ENCODE results near the gene PRTFDC1. TPM values are rescaled to one million over a fixed set of nuclear protein-coding genes. Genes with fewer than 3 reads are reported as not detected.

Gene PRTFDC1
- total and polyA plus RNA-seq, 2 donors (not counting 3 experiments of a cell fraction or from before 2014, with no cell fraction given): 22.0 to 27.0 TPM

DNA sequence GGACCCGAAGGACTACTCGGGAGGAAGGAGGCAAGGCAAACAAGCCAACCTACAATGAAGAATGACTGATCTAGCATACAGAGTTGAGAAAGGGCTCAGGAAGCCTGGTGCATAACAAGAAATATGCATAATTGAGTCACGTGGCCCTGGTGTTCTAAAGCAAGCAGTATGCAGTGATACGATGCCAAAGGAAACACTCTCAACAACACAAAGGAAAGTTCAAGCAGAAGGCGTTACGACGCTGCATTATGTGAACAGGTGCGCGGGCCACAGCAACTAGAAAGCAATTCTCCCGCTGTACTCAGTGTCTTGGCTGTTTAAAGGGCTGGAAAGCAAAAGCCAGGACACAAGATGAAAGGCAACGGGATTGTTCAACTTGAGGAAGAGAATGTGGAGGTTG, 100.8 kb downstream of the PRTFDC1 start:
- FAIRE-seq: peak; percentile 91
- peak overlapping the region; percentile 6 for H3K4me2 ChIP-seq (ENCODE audit: insufficient read depth, low read length)
- H3K79me2 ChIP-seq (ENCODE audit: control insufficient read depth, insufficient read depth, low read length): no peaks in the 10 kb centered on the region
- H3K36me3 ChIP-seq (ENCODE audit: control insufficient read depth in 2 of 2, extremely low read depth in 1 of 2, insufficient read depth in 2 of 2, low read length in 2 of 2): no peaks in the 10 kb centered on the region
- H3K9me3 ChIP-seq (replicated peaks; ENCODE audit: control insufficient read depth, insufficient read depth, low read length): no peaks in the 10 kb centered on the region
- POLR2A ChIA-PET: no interaction called here
- H3K27ac ChIP-seq (ENCODE audit: insufficient read depth, low read depth, low read length): peak overlapping the region; percentile 37
- no peak overlapping the region for H3K4me3 ChIP-seq (replicated peaks in 1 of 3; ENCODE audit: insufficient read depth in 1 of 3, low read depth in 1 of 3, low read length in 3 of 3)
- CTCF ChIA-PET: no interaction called here
- BruUV-seq (replicated peaks): no TSS peak
- H3K4me1 ChIP-seq (ENCODE audit: control insufficient read depth, extremely low read depth, insufficient read depth, low read length): peaks cover 30% of the 10 kb centered on the region
- H3K9me1 ChIP-seq (replicated peaks; ENCODE audit: control insufficient read depth, extremely low read depth, insufficient read depth, low read length): no peaks in the 10 kb centered on the region
- intact Hi-C loops (cut with micrococcal nuclease): loop anchor here (1.0 to 5.0 kb wide), 4 partner anchors 41 to 171 kb away; no protein-coding TSS in a partner anchor
- H4K20me1 ChIP-seq (replicated peaks; ENCODE audit: control insufficient read depth, extremely low read depth, insufficient read depth, low read length): no peaks in the 10 kb centered on the region
- H3K27me3 ChIP-seq (ENCODE audit: control insufficient read depth in 2 of 2, insufficient read depth in 2 of 2, low read length in 2 of 2): no peaks in the 10 kb centered on the region
- no peak overlapping the region for H3K9ac ChIP-seq (replicated peaks; ENCODE audit: extremely low read depth, insufficient read depth, low read length)
- no peak for TF ChIP-seq POLR2A (IDR thresholded peaks at IDR 0.05; ENCODE audit: low read depth, low read length)
- no peak for TF ChIP-seq EZH2 (IDR thresholded peaks at IDR 0.05; ENCODE audit: borderline replicate concordance, low read depth, low read length, severe bottlenecking)
- TF ChIP-seq, protein P1, sequence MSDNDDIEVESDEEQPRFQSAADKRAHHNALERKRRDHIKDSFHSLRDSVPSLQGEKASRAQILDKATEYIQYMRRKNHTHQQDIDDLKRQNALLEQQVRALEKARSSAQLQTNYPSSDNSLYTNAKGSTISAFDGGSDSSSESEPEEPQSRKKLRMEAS (IDR thresholded peaks at IDR 0.05; ENCODE audit: insufficient read depth, insufficient read length): peak; percentile 95
- dilution Hi-C loops (cut with MboI; ENCODE audit: extremely low pct_ligation_motif_present, low sequenced_read_pairs): no loop called here
- peak; percentile 96 for DNase-seq (ENCODE audit: low read depth, low spot score)
- H2AFZ ChIP-seq (ENCODE audit: low read depth, low read length): peak overlapping the region; percentile 16

DNA sequence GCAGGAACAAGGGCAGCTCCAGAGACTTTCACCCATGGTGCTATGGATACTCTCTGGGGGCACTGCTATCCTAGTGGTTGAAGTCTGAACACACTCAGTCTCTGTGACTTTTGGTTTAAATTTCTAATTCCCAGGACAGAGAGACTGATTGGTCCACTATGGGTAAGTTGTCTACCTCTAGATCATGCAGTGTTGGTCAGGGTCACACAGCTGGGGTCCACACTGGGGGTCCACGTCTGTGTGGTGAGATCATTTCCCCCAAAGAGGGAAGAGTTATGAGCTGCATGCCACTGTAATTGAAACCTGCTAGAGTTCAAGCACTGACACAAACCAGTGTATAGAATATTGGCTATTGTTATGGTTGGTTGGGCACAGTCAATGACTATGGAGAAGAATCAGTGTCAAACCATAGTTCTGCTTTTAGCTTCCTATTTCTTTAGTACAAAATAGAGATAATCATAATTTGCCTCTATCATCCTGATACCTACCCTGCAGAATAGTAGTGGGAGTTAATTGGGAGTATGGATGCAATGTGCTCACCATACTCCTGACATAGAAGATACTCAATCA, 101.6 kb downstream of the PRTFDC1 start:
- dilution Hi-C loops (cut with MboI; ENCODE audit: extremely low pct_ligation_motif_present, low sequenced_read_pairs) (no loop called here), intact Hi-C loops (cut with micrococcal nuclease) (loop anchor here (1.0 to 5.0 kb wide), 4 partner anchors 41 to 172 kb away; no protein-coding TSS in a partner anchor)
- no peak overlapping the region for H3K9ac ChIP-seq (replicated peaks; ENCODE audit: extremely low read depth, insufficient read depth, low read length)
- no peaks in the 10 kb centered on the region for H3K9me1 ChIP-seq (replicated peaks; ENCODE audit: control insufficient read depth, extremely low read depth, insufficient read depth, low read length)
- no peaks in the 10 kb centered on the region for H3K9me3 ChIP-seq (replicated peaks; ENCODE audit: control insufficient read depth, insufficient read depth, low read length)
- H3K79me2 ChIP-seq (ENCODE audit: control insufficient read depth, insufficient read depth, low read length): no peaks in the 10 kb centered on the region
- POLR2A ChIA-PET: no interaction called here
- H3K27me3 ChIP-seq (ENCODE audit: control insufficient read depth in 2 of 2, insufficient read depth in 2 of 2, low read length in 2 of 2): no peaks in the 10 kb centered on the region
- no peak overlapping the region for H2AFZ ChIP-seq (ENCODE audit: low read depth, low read length)
- CTCF ChIA-PET: interaction anchor here (1.0 to 1.7 kb wide), 2 partner anchors 139 to 143 kb away, joined by 3 to 4 read pairs; no protein-coding TSS in a partner anchor
- no peak for TF ChIP-seq EZH2 (IDR thresholded peaks at IDR 0.05; ENCODE audit: borderline replicate concordance, low read depth, low read length, severe bottlenecking)
- TF ChIP-seq, protein P1 (IDR thresholded peaks at IDR 0.05; ENCODE audit: insufficient read depth, insufficient read length): no peak
- no peak for TF ChIP-seq FOS (IDR thresholded peaks at IDR 0.05; ENCODE audit: borderline replicate concordance, insufficient read depth, low read length)
- no peak for TF ChIP-seq POLR2AphosphoS5 (IDR thresholded peaks at IDR 0.05; ENCODE audit: insufficient read depth, low read depth, low read length)
- no peak for TF ChIP-seq POLR2A (IDR thresholded peaks at IDR 0.05; ENCODE audit: low read depth, low read length)
- TF ChIP-seq, protein P2, sequence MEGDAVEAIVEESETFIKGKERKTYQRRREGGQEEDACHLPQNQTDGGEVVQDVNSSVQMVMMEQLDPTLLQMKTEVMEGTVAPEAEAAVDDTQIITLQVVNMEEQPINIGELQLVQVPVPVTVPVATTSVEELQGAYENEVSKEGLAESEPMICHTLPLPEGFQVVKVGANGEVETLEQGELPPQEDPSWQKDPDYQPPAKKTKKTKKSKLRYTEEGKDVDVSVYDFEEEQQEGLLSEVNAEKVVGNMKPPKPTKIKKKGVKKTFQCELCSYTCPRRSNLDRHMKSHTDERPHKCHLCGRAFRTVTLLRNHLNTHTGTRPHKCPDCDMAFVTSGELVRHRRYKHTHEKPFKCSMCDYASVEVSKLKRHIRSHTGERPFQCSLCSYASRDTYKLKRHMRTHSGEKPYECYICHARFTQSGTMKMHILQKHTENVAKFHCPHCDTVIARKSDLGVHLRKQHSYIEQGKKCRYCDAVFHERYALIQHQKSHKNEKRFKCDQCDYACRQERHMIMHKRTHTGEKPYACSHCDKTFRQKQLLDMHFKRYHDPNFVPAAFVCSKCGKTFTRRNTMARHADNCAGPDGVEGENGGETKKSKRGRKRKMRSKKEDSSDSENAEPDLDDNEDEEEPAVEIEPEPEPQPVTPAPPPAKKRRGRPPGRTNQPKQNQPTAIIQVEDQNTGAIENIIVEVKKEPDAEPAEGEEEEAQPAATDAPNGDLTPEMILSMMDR (IDR thresholded peaks at IDR 0.05; ENCODE audit: extremely low read depth in 1 of 2, insufficient read depth in 1 of 2, low read depth in 1 of 2, low read length in 2 of 2): no peak
- no peak for TF ChIP-seq MYC (IDR thresholded peaks at IDR 0.05; ENCODE audit: low read depth, low read length)
- TF ChIP-seq JUN (IDR thresholded peaks at IDR 0.05; ENCODE audit: borderline replicate concordance, insufficient read depth, insufficient read length, low read depth): no peak
- no peak for TF ChIP-seq GATA2 (IDR thresholded peaks at IDR 0.05; ENCODE audit: insufficient read depth, insufficient read length, low read depth, low read length)
- no peaks in the 10 kb centered on the region for H4K20me1 ChIP-seq (replicated peaks; ENCODE audit: control insufficient read depth, extremely low read depth, insufficient read depth, low read length)
- no peak overlapping the region for H3K4me3 ChIP-seq (replicated peaks in 1 of 3; ENCODE audit: insufficient read depth in 1 of 3, low read depth in 1 of 3, low read length in 3 of 3)
- no peak for FAIRE-seq
- no peak for DNase-seq (ENCODE audit: low read depth, low spot score)
- H3K27ac ChIP-seq (ENCODE audit: insufficient read depth, low read depth, low read length): no peak overlapping the region
- peaks cover 30% of the 10 kb centered on the region for H3K4me1 ChIP-seq (ENCODE audit: control insufficient read depth, extremely low read depth, insufficient read depth, low read length)
- BruUV-seq (replicated peaks): no TSS peak
- no peak overlapping the region for H3K4me2 ChIP-seq (ENCODE audit: insufficient read depth, low read length)
- H3K36me3 ChIP-seq (ENCODE audit: control insufficient read depth in 2 of 2, extremely low read depth in 1 of 2, insufficient read depth in 2 of 2, low read length in 2 of 2): no peaks in the 10 kb centered on the region

Measured in endothelial cell of umbilical vein (primary cell).